ENCODE results near the gene GFRA4.

GFRA4 gene

DNA sequence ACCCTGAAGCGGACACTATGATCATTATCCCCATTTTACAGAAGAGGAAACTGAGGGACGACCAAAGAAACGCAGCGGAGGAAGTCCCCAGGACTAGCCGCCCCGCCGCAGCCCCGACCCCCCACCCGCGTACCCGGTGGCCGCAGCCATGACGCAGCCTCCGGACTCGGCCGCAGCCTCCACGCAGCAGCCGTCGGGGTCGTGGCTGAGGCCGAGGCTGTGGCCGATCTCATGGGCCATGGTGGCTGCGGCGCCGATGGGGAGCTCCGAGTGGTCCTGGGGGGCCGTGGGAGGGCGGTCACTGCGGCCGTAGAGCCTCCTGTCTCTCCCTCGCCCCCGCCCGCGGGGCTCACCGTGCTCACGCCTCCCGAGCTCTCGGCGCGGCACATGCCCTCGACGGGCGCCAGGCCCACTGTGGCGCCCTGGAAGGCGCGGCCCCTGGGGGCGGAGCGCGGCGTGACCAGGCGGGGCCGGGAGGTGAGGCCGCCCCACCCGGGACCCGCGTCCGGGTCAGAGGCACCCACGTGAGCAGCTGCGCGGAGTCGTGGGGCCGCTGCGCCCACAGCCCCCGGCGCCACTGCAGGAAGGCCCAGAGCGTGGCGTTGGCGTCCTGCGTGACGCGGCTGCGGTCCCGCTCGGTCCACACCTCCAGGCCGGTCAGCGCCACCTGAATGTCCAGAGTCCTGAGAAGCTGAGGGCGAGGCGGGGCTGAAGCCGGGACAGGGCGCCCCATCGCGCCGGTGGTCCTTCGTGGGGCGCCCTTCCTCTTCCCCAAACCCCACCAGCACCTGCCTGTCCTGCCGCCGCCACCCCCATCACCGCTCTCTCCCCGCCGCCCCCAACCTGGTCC, 10.2 kb upstream of the GFRA4 start:
- DNase-seq: no peak

DNA sequence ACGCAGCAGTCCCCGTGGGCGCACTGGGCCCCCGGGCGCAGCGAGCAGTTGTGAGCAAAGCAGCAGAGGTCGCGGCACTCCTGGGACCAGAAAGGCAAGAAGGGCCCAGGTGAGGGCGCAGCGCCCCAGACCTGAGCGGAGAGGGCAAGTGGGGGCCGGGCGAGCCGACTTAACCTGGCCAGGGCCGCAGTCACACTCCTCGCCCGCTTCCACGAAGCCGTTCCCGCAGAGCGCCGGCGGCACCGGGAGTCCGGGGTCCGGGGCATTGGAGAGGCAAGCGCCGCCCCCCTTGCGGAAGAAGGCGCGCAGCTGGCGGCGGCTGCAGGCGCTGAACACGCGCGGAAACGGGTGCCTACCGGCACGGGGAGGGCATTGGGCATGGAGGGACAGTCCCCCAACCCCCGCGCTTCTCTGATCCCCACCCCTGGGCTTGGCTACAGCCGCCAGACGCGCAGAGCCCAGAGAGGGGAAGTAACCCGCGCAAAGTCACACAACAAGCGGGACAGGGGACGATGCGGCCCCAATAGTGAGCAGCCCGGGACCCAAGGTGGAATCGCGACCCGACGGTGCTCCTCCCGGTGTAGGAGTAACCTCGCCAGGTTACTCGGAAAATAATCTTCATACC, 9.5 kb upstream of the GFRA4 start:
- DNase-seq: no peak

DNA sequence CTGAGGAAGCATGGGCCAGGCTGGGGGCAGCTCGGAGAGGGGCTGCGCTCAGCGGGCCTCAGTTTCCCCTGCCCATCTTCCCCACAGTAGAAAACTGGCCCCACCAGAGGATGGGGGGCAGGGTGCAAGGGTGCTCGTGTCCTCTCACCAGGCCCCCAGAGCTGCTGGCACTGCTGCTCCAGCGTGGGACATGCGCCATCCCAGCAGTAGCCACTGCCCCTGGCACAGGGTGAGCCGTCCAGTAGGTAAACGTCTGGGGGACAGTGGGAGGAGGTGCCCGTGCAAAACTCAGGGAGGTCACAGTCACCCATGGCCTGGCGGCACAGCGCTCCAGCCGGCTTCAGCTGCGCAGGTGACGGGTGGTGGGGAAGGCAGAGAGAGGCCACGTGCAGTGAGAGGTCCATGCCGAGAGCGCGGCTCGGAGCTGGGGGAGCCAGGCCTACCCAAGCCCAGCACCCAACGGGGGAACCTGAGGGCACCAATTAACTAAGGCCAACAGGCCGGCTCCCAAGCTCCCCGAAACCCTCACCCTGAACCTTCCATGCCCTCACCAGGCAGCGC, 8.9 kb upstream of the GFRA4 start:
- no peak for DNase-seq

DNA sequence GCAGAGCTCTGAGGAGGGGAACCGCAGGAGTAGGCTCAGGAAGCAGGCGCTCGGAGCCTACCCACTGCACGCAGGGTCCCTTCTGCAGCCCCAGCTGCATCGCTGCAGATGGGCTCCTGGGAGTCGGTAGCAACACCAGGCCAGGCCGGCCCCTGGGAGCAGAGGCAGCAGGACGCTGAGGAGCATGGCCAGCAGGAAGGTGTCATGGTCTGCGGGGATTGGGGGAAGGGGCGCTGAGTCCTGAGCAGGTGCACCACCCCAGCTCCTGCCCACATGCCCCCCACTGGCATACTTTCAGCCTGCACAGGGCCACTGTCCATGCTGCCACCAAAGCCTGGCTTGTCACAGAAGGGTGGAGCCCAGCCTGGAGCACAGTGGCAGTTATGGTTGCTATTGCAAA, 7.7 kb upstream of the GFRA4 start:
- DNase-seq: no peak

DNA sequence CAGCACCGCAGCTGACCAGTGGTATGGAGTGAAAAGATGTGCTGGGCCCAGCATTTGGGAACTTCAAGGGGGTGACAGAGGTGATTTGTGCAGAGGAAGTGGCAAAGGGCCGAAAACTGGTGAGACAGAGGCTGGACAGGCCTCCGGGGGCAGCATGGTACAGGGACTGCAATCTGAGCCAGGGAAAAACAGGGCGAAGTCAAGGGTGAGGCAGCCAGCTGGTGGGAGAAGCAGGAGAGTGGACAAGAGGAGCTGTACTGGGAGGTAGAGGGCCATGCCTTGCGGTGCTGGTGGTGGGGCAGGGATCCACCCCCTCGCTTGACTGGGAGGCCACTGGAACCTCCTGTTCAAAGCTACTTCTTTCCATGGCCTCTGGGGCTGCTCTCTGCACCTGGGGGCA, 7.3 kb upstream of the GFRA4 start:
- DNase-seq: peak; percentile 10

DNA sequence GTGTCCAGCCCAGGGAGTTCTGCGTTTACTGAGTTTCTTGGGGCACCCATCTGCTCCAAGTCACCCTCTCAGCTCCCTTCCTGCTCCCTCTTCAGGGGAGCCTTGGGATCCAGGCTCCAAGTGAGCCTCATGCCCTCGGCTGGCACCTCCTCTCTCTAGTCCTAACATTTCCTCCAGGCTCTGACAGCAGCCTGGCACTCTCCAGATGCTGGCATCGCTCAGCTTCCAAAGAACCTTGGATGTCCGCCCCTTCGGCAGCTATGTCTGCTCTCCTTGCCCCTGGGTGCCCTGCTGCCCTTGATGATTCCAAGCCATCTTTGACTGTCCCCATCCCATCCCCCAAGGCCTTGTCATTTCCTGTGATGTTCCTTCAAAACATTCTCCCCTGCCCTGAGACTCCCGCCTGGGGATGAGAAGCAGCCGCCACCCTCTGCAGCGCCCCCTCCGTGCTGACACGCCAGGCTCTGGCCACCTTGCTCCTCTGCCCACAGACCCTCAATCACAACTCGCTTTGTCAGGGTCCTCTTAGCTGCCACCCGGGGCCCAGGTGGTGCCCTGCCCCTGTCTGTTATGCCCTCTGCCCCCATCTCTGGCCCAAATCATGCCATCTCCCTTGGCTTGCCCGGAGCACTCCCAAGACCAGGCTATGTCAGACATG, 6.6 kb upstream of the GFRA4 start:
- DNase-seq: no peak

DNA sequence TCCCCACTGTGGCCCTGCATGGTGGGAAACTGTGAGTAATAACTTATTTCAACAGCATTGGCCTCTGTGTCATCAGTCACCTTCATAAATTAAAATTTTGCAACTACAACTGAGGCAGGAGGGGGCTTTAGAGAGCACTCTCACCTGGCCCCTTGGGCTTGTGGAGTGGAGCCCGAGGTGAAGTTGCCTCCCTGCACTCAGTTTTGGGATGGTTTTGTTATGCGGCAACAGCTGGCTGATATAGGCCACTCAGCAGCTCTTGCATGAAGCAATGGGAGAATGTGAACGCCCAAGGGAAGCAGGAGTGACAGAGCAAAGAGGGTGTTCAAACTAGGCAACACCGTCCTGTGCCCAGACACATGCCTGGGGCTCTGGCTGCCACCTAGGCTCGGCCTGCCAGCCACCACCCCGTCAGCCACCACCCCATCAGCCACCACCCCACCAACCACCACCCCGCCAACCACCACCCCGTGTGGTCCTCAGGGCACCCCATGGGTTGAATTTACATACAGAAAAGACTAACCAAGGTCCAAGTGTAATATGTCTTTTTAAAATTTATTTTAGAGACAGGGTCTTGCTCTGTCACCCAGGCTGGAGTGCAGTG, 4.3 kb upstream of the GFRA4 start:
- DNase-seq: no peak

DNA sequence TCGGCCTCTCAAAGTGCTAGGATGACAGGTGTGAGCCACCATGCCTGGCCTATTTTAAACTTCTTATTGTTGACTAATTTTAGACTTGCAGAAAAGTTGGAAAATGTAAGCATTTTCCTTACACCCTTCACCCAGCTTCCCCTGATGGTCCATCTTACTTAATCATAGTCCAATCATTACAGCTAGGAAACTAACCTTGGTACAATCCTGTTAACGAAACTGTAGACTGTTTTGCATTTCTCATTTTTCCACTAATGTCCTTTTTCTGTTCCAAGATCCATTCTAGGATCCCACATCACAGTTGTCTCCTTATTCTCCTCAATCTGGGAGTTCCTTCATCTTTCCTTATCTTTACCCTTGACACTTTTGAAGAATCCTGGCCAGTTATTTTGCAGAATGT, 659 bp upstream of the GFRA4 start:
- DNase-seq: no peak

DNA sequence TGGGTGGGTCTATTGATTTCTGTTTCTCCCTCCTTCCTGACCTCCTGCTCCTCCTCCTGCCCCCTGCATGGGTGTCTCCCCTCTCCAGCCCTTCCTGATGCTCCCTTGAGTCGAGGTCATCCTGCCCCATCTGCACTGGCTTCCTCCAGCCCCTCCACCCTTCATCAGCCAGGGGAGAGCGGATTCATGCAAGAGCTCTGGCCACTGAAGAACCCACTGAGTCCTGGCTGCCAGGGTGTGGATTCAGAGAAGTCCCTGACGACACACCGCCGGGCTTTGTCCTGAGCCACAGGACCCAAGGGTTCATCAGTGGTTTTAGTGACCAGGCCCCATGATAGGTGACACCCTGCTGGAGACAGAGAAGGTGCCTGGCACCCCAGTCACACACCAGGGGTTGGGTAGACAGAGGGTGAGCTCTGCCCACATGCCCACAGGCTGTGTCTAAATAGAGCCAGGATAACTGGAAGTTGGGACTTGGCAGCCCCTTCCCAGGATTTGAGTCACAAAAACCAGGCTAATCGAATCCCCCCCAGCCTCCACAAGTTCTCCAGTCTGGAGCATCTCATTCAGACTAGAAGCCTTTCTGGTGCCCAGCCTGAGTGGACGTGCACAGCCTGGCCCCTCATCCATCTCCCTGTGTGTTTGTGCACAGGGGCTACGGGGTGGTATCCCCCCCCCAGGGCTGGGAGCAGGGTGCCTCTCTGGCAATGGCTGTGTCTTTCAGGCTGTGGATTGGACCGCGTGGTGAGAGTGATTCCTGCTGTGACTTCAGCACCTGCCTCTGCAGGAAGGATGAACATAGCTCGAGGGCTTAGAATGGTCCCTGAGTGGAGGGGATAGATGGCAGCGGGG, 1.2 kb downstream of the GFRA4 start:
- DNase-seq: no peak

DNA sequence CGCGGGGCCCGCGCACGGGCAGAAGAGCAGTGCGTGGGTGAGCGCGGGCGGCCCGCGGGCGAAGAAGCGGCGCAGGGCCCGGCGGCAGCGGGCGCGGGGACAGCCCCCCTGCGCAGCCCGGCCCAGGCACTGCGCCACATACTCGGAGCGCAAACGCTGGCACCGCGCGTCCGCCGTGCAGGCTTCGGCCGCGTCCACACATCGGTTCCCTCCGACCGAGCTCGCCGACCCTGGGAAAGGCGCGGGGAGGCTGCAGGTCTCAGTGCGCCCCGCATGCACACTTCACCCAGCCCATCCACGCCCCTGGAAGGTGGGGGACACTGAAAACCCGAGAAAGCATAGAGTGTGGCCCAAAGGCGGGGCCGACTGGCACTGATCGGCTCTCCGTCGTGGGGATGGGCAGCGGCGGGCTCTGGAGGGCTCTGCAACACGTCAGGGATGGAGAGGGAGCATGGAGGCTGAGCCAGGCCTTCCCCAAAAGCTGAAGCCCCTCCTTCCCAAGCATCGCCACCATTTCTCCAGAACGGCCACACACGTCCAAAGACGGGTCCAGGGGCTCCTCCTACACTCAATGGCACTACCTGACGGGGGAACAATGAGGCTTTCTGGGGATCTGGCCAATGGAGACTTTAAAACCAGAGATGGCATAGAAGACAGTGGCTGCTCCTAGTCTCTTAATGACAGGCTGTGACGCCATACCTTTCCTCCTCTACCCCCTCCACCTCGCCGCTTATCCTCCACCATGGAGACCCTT, 2.0 kb downstream of the GFRA4 start:
- DNase-seq: no peak

DNA sequence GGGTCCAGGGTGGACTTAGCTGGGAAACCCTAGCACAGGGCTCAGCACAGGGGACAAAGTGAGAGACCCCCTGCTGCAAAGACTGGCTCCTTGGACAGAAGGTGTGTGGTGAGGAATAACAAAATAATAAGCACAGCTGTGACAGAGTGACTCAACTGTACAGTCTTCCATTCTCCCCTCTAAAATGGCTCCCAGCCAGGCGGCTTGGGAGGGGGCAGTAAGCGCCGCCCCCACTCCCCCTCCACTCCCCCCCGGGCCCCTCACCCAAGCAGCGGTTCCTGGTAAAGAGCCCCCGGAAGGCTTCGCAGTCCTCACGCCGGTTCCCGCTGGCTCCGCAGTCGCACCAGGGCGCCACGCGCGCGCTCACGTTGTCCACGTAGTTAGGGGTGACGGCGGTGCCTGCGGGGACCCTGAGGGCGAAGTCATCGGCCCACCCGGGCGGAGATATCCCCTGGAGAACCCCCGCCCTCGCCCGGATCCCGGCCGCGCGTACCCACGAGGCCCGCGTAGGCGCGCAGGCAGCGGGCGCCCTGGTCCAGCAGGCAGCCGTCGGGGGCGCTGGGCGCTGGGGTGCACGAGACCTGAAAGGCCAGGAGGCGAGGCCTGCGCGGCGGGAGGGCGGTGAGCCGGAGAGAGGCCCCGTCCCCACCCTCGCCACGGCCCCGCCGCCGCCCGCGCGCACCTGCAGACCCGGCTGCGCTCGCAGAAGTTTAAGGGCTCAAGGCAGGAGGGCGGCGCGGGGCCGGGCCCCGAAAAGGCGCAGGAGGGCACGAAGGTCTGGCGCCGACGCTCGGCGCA, 2.7 kb downstream of the GFRA4 start:
- DNase-seq: no peak

DNA sequence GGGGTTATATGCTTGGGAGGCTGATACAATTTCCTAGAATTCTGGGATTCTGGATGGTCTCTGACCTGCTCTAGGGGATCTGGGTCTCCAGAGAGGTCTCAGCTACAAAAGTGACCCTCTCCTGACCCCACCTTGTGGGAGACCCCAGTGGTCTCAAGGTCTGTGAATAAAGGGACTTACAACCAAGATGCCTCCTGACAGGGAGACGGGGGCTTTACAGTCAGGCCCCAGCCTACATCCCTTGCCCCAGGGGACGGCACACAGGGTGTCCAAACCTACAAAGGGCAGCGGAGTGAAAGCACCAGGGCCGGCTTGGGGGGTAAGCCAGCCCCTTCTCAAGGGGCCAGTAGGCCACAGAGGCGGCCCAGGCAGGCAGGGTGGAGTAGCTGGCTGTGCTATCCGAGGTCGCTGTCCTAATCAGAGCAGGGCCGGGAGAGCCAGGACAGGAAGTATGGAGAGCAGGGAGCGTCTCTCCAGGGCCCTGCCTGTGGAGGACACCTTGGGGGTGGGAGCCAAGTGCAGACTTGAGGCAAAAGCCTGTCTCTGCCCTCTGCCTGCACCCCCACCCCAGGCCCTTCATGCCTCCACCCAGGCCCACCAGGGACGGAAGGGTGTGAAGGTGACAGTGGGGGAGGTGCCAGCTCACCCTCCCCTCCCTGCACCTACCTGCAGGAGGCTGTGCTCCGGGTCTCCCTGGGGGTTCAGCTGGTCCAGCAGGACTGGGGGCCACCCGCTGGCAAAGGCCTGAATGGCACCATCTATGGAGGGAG, 3.5 kb downstream of the GFRA4 start:
- no peak for DNase-seq

DNA sequence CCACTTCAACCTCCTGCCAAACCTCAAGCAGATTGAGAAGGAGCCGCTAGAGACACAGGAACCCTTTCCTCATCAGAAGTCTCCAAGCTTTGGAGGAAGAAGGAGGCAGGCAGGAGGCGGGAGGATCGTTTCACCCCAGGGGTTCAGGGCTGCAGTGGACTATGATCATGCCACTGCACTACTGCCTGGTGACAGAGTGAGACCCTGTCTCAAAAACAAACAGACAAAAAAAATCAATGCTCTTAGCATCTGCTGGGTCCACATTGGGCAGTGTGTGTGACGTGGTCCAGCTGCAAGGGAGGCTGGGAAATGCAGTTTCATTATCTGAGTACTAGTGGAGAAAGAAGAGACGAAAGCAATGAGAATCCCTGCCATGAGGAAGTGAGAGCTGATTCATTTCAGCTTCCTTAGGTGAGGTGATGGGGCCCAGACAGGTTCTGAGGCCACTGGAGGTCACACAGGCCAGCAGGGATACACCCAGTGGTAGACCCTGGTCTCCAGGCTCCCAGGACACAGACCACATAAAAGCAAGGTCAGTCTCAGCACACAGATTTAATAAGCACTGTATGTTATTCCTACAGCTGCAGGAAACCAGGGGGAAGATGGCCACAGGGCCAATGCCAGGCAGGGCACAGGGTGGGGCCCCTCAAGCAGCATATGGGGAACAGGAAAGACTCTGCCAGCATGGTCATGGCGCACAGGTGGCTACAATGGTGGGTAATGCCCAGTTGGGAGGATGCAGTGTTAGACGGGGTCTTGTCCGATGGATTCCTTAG, 4.3 kb downstream of the GFRA4 start:
- DNase-seq: no peak

DNA sequence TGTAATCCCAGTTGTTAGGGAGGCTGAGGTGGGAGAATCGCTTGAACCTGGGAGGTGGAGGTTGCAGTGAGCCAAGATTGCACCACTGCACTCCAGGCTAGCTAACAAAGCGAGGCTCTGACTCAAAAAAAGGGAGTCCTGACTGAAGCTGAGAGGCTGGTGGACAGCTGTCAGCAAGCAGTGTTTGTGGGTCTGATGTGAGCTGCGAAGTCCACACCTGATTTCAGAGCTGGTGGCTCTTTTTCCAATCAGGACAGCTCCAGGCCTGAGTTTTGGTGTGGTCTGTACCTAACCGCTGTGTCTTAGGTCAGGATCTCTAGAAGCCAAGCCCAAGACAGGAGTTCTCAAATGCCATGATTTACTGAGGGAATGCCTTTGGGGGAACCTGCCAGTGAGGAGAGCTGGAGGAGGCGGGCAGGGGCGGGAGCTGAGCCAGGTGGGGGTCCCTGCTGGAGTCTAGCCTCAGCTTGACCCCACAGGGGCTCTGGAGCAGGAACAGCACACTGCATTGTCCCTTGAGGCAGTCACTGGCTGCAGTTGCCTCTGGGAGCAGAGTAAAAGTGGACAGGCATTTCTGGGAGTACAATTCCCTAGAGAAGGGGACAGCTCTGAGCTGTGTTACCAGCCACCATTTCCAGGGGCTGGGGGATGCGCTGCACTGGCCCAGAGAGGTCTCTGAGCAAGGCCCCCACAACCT, 5.0 kb downstream of the GFRA4 start:
- no peak for DNase-seq

DNA sequence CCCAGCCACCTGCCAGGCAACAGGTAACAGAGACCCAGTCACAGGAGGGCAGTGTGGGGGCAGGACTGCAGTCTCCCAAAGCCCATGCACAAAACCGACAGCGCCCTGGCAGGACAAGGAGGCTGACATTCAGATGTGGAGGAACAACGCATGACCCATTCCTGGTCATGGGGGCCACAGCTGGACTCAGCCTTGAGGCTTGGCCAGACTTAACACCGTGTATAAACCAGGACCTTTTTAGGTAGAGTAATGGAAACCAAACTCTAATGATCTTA, 8.1 kb downstream of the GFRA4 start:
- DNase-seq: no peak

DNA sequence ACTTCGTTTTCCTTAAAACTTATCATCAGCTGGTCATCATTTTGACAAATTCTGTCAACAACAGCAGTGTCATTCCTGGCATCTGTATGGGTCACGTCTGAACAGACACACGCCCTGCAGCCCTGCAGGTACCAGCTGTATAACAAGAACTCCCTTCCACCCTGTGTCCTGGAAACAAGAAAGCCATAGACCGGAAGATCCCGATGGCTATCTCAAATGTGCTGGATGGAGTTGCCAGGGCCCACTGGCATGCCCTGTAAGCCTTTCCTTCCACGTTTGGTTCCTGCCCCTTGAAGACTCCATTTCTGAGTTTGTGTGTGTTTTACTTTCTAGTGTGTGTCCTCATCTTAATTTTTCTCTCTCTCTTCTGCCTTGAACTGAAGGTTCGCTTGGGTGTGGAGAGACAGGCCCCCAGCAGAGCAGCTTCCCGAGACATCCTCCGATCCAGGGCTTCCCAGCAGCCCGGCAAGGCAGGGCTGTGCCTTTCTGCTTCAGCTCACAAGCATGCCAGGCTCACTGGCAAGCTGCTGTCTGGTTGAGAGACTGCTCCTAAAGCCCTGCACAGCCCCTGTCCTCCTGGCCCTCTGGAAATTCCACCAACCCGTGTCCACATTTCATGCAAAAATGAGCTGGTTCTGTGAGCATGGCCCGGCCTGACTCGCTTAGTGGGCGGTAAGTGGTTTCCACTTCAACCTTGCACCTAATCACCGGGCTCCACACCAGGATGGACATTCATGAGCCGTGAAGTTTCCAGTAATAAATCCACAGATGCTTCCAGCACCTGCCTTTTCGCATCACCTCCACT, 8.7 kb downstream of the GFRA4 start:
- no peak for DNase-seq

DNA sequence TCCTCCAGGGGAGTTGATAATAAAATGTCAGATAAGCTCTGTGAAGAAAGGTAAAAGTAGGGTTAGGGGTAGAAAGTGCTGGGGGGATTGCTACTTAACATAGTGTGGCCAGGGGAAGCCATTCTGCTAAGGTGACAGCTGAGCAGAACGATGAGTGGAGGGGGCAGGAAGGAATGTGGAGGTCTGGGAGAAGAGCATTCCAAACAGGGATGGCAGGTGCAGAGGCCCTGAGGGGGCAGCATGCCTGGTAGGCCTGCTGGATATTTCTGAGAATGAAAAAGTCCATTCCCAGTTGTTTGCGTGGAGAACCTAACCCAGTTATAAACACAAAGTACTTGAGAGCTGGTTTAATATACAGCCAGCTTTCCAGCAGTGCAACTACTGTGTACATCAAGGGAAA, 9.3 kb downstream of the GFRA4 start:
- no peak for DNase-seq
